IgD-negative memory B cell (primary cell): ENCODE measurements around the gene SPSB3. TPM values are rescaled to one million over a fixed set of nuclear protein-coding genes. Genes with fewer than 3 reads are reported as not detected.
"Not testable (repeated sequence)": the region's sequence is repeated elsewhere in the genome, so short reads cannot be mapped to it uniquely, and the experiment has no call there.

Source experiments
- H3K27ac Mint-ChIP-seq, 3 donors: one replicate each; pipeline ENCODE4 v1.8.0; 2020 to 2022; ENCODE audit warnings: mild to moderate bottlenecking in 3 of 3, mixed read lengths in 3 of 3, moderate library complexity in 1 of 3
- H3K27me3 Mint-ChIP-seq: one replicate; pipeline ENCODE4 v1.8.0; 2021; ENCODE audit warnings: mixed read lengths
- H3K36me3 Mint-ChIP-seq: one replicate; pipeline ENCODE4 v1.8.0; 2020; ENCODE audit warnings: mild to moderate bottlenecking, mixed read lengths
- H3K4me1 Mint-ChIP-seq, 3 donors: one replicate each; pipeline ENCODE4 v1.8.0; 2020 to 2022; ENCODE audit warnings: mixed read lengths in 3 of 3, mild to moderate bottlenecking in 1 of 3
- H3K4me3 Mint-ChIP-seq, 4 donors: one replicate each; pipeline ENCODE4 v1.8.0; 2020 to 2022; ENCODE audit warnings: mild to moderate bottlenecking in 4 of 4, mixed read lengths in 4 of 4, moderate library complexity in 3 of 4
- H3K9me3 Mint-ChIP-seq, 3 donors: one replicate each; pipeline ENCODE4 v1.8.0; 2020 to 2021; ENCODE audit warnings: mixed read lengths in 3 of 3, mild to moderate bottlenecking in 1 of 3
- polyA plus RNA-seq: library from polyadenylated mRNA; unstranded; fragments of 300-500 nt; fragmentation: Illumina TruSeq; gene quantifications from one replicate; pipeline ENCODE4 v1.2.3, GENCODE V29; 2021

SPSB3 gene
- polyA plus RNA-seq, 1 donor from 2014 or later: 55.2 TPM

GRCh38 chr16:1800701-1801100 lies 18.3 kb upstream of the SPSB3 start:
- no peak overlapping the region for H3K27ac Mint-ChIP-seq
- peaks cover 5% of the 10 kb centered on the region for H3K36me3 Mint-ChIP-seq
- no peak overlapping the region for H3K4me3 Mint-ChIP-seq
- no peaks in the 10 kb centered on the region for H3K4me1 Mint-ChIP-seq
- H3K27me3 Mint-ChIP-seq: no peaks in the 10 kb centered on the region
- peaks cover 0 to 20% (median 4%) of the 10 kb centered on the region in 3 donors for H3K9me3 Mint-ChIP-seq

GRCh38 chr16:1799263-1799662 lies 16.9 kb upstream of the SPSB3 start:
- peak overlapping the region in 1 of 3 donors; percentile 53 for H3K27ac Mint-ChIP-seq
- not testable (repeated sequence) for H3K4me1 Mint-ChIP-seq
- H3K9me3 Mint-ChIP-seq: peaks cover 0 to 20% (median 4%) of the 10 kb centered on the region in 3 donors

GRCh38 chr16:1794908-1795666 lies 12.7 kb upstream of the SPSB3 start:
- H3K4me3 Mint-ChIP-seq: no peak overlapping the region
- H3K27ac Mint-ChIP-seq: no peak overlapping the region
- H3K4me1 Mint-ChIP-seq: no peaks in the 10 kb centered on the region
- peaks cover 2% of the 10 kb centered on the region for H3K36me3 Mint-ChIP-seq
- peaks cover 0 to 14% (median 1%) of the 10 kb centered on the region in 3 donors for H3K9me3 Mint-ChIP-seq
- no peaks in the 10 kb centered on the region for H3K27me3 Mint-ChIP-seq

More at GRCh38 chr16:1799263-1799662, 16.9 kb upstream of the SPSB3 start:
- H3K4me3 Mint-ChIP-seq: peak overlapping the region in 1 of 4 donors; percentile 17
- not testable (repeated sequence) for H3K27me3 Mint-ChIP-seq, H3K36me3 Mint-ChIP-seq

- H3K36me3 Mint-ChIP-seq: peaks cover 2% of the 10 kb centered on the region
- no peak overlapping the region for H3K4me3 Mint-ChIP-seq
- H3K9me3 Mint-ChIP-seq: peaks cover 0 to 11% (median 1%) of the 10 kb centered on the region in 3 donors
- H3K4me1 Mint-ChIP-seq: no peaks in the 10 kb centered on the region
- no peaks in the 10 kb centered on the region for H3K27me3 Mint-ChIP-seq
- no peak overlapping the region for H3K27ac Mint-ChIP-seq
Observed at GRCh38 chr16:1794221-1794871, 12.0 kb upstream of the SPSB3 start.

- Mint-ChIP-seq H3K27me3 (no peaks in the 10 kb centered on the region), H3K4me3 (no peak within 1 kb of the TSS)
Observed at GRCh38 chr16:1793578-1794220, 11.3 kb upstream of the SPSB3 start, which contains the start of gene IGFALS. Gene IGFALS, minus strand, starts transcription at chr16:1793705. Its CDS starts 53 bp downstream, at chr16:1793652.

GRCh38 chr16:1792836-1793577 lies 10.6 kb upstream of the SPSB3 start:
- H3K36me3 Mint-ChIP-seq: peaks cover 4% of the 10 kb centered on the region
- H3K4me3 Mint-ChIP-seq: no peak overlapping the region
- H3K9me3 Mint-ChIP-seq: peaks cover 0 to 5% (median 1%) of the 10 kb centered on the region in 3 donors
- H3K4me1 Mint-ChIP-seq: peaks cover 0 to 4% (median 0%) of the 10 kb centered on the region in 3 donors
- H3K27me3 Mint-ChIP-seq: no peaks in the 10 kb centered on the region
- peak overlapping the region in 1 of 3 donors; percentile 39 for H3K27ac Mint-ChIP-seq

More at GRCh38 chr16:1793578-1794220, 11.3 kb upstream of the SPSB3 start, which contains the start of gene IGFALS:
- Mint-ChIP-seq H3K4me1 (peaks cover 0 to 4% (median 0%) of the 10 kb centered on the region in 3 donors), H3K27ac (peak within 1 kb of the TSS in 1 of 3 donors; percentile 39), H3K9me3 (peaks cover 0 to 5% (median 1%) of the 10 kb centered on the region in 3 donors), H3K36me3 (peaks cover 4% of the 10 kb centered on the region)

GRCh38 chr16:1791943-1792812 lies 9.8 kb upstream of the SPSB3 start:
- peaks cover 2% of the 10 kb centered on the region for H3K36me3 Mint-ChIP-seq
- peak overlapping the region in 1 of 3 donors; percentile 39 for H3K27ac Mint-ChIP-seq
- H3K4me3 Mint-ChIP-seq: no peak overlapping the region
- peaks cover 0 to 4% (median 0%) of the 10 kb centered on the region in 3 donors for H3K4me1 Mint-ChIP-seq
- peaks cover 0 to 4% (median 0%) of the 10 kb centered on the region in 3 donors for H3K9me3 Mint-ChIP-seq
- H3K27me3 Mint-ChIP-seq: no peaks in the 10 kb centered on the region

GRCh38 chr16:1791256-1791942 lies 9.0 kb upstream of the SPSB3 start:
- no peak overlapping the region for H3K27ac Mint-ChIP-seq
- H3K4me3 Mint-ChIP-seq: no peak overlapping the region
- no peaks in the 10 kb centered on the region for H3K27me3 Mint-ChIP-seq
- H3K9me3 Mint-ChIP-seq: no peaks in the 10 kb centered on the region
- H3K36me3 Mint-ChIP-seq: peaks cover 2% of the 10 kb centered on the region
- H3K4me1 Mint-ChIP-seq: peaks cover 0 to 4% (median 0%) of the 10 kb centered on the region in 3 donors

GRCh38 chr16:1790611-1791255 lies 8.4 kb upstream of the SPSB3 start:
- H3K4me3 Mint-ChIP-seq: no peak overlapping the region
- no peaks in the 10 kb centered on the region for H3K27me3 Mint-ChIP-seq
- peaks cover 0 to 4% (median 0%) of the 10 kb centered on the region in 3 donors for H3K4me1 Mint-ChIP-seq
- peaks cover 2% of the 10 kb centered on the region for H3K36me3 Mint-ChIP-seq
- H3K9me3 Mint-ChIP-seq: no peaks in the 10 kb centered on the region
- H3K27ac Mint-ChIP-seq: no peak overlapping the region

- H3K9me3 Mint-ChIP-seq: no peaks in the 10 kb centered on the region
Observed at GRCh38 chr16:1790261-1790610, 7.9 kb upstream of the SPSB3 start.

GRCh38 chr16:1789643-1790045 lies 7.3 kb upstream of the SPSB3 start:
- Mint-ChIP-seq H3K27me3 (no peaks in the 10 kb centered on the region), H3K36me3 (peaks cover 2% of the 10 kb centered on the region), H3K4me1 (peaks cover 0 to 6% (median 2%) of the 10 kb centered on the region in 3 donors), H3K9me3 (no peaks in the 10 kb centered on the region), H3K27ac (no peak overlapping the region), H3K4me3 (no peak overlapping the region)

More at GRCh38 chr16:1790261-1790610, 7.9 kb upstream of the SPSB3 start:
- Mint-ChIP-seq H3K27ac (no peak overlapping the region), H3K4me3 (no peak overlapping the region), H3K27me3 (no peaks in the 10 kb centered on the region), H3K4me1 (peaks cover 0 to 4% (median 0%) of the 10 kb centered on the region in 3 donors), H3K36me3 (peaks cover 2% of the 10 kb centered on the region)

GRCh38 chr16:1788708-1789100 lies 6.3 kb upstream of the SPSB3 start:
- peaks cover 0 to 6% (median 2%) of the 10 kb centered on the region in 3 donors for H3K4me1 Mint-ChIP-seq
- peak overlapping the region in 3 of 4 donors; percentile 5 to 72 (median 66) for H3K4me3 Mint-ChIP-seq
- no peaks in the 10 kb centered on the region for H3K9me3 Mint-ChIP-seq
- H3K27me3 Mint-ChIP-seq: no peaks in the 10 kb centered on the region
- H3K36me3 Mint-ChIP-seq: peaks cover 2% of the 10 kb centered on the region
- no peak overlapping the region for H3K27ac Mint-ChIP-seq
